Keratinocyte (primary cell): ENCODE measurements around the gene CALHM4. TPM values are rescaled to one million over a fixed set of nuclear protein-coding genes. Genes with fewer than 3 reads are reported as not detected.

Source experiments
- DNase-seq: peaks from one replicate; pipeline ENCODE4 v3.0.0-alpha.2; 2011; ENCODE audit warnings: low read depth, missing footprints, low spot score
- FAIRE-seq: peaks from 2 replicates; lab custom pipeline; 2011; peaks lifted over from hg19 to GRCh38; lab: Jason Lieb, UNC
- H2AFZ ChIP-seq: 2 replicates; pipeline ENCODE4 v1.6.0; 2012; ENCODE audit warnings: low read length, control low read depth, inconsistent platforms; ENCODE audit not compliant: control insufficient read depth
- H3K27ac ChIP-seq: 2 replicates; pipeline ENCODE4 v1.5.1; 2011; ENCODE audit warnings: low read length; ENCODE audit not compliant: control insufficient read depth, insufficient read depth
- H3K27me3 ChIP-seq: 3 replicates; pipeline ENCODE4 v1.6.0; 2011; ENCODE audit warnings: low read length; ENCODE audit not compliant: control insufficient read depth, insufficient read depth; ENCODE audit errors: extremely low read depth
- H3K36me3 ChIP-seq, 2 experiments: 2 replicates in 1 of 2; 3 replicates in 1 of 2; pipeline ENCODE4 v1.5.1; 2011; ENCODE audit warnings: low read length in 2 of 2, mild to moderate bottlenecking in 1 of 2; ENCODE audit not compliant: control insufficient read depth in 2 of 2, insufficient read depth in 2 of 2; ENCODE audit errors: extremely low read depth in 1 of 2
- H3K4me1 ChIP-seq: 3 replicates; pipeline ENCODE4 v1.5.1; 2011; ENCODE audit warnings: low read length; ENCODE audit not compliant: control insufficient read depth, insufficient read depth; ENCODE audit errors: extremely low read depth
- H3K4me2 ChIP-seq: 3 replicates; pipeline ENCODE4 v1.6.0; 2011; ENCODE audit warnings: low read depth, low read length; ENCODE audit not compliant: control insufficient read depth, insufficient read depth; ENCODE audit errors: extremely low read depth
- H3K4me3 ChIP-seq, 3 experiments: fragments of 200-600 bp in 1 of 3; sonication (generic) in 1 of 3; 2 replicates in 2 of 3; 3 replicates in 1 of 3; pipeline ENCODE4 v1.5.1; 2011 to 2016; ENCODE audit warnings: low read length in 3 of 3, mild to moderate bottlenecking in 3 of 3, control low read depth in 2 of 3, inconsistent platforms in 1 of 3, low read depth in 1 of 3, mixed read lengths in 1 of 3, mixed run types in 1 of 3, moderate library complexity in 1 of 3; ENCODE audit not compliant: control insufficient read depth in 2 of 3, insufficient read depth in 2 of 3; ENCODE audit errors: extremely low read depth in 1 of 3
- H3K79me2 ChIP-seq: 2 replicates; pipeline ENCODE4 v1.6.0; 2012; ENCODE audit warnings: low read length; ENCODE audit not compliant: control insufficient read depth, insufficient read depth
- H3K9ac ChIP-seq: 3 replicates; pipeline ENCODE4 v1.6.0; 2011; ENCODE audit warnings: low read length; ENCODE audit not compliant: control insufficient read depth, insufficient read depth; ENCODE audit errors: extremely low read depth
- H3K9me1 ChIP-seq: 3 replicates; pipeline ENCODE4 v1.6.0; 2011; ENCODE audit warnings: low read length; ENCODE audit not compliant: control insufficient read depth, insufficient read depth; ENCODE audit errors: extremely low read depth
- H3K9me3 ChIP-seq: 2 replicates; pipeline ENCODE4 v1.5.1; 2012; ENCODE audit warnings: low read depth, low read length; ENCODE audit not compliant: control insufficient read depth
- H4K20me1 ChIP-seq: 3 replicates; pipeline ENCODE4 v1.6.0; 2011; ENCODE audit warnings: low read length; ENCODE audit not compliant: control insufficient read depth, insufficient read depth; ENCODE audit errors: extremely low read depth
- EZH2 ChIP-seq: IDR thresholded peaks from one replicate; pipeline ENCODE4 v1.6.1; 2012; ENCODE audit warnings: inconsistent platforms, mild to moderate bottlenecking, low read length, moderate library complexity
- dilution Hi-C: fragments of 300-500 bp; cut with MboI; formaldehyde crosslinking; loops from one replicate; pipeline ENCODE4 v1.7.0; 2020; ENCODE audit warnings: low sequenced_read_pairs; ENCODE audit not compliant: extremely low pct_ligation_motif_present
- polyA plus RNA-seq, 5 experiments: library from polyadenylated mRNA; depleted of rRNA in 3 of 5; stranded (reverse) in 3 of 5; stranded (forward) in 1 of 5; unstranded in 1 of 5; fragments of >200 nt; gene quantifications; 1 replicate in 1 of 5; 2 replicates in 3 of 5; 3 replicates in 1 of 5; pipeline versions ENCODE4 v1.2.1 to v1.2.3, GENCODE V29; 2011 to 2012; ENCODE audit warnings: missing spikeins in 2 of 5, low read depth in 1 of 5, low replicate concordance in 1 of 5
- TF ChIP-seq, protein P1 (sequence below), 3 experiments: IDR thresholded peaks in 1 of 3; conservative IDR thresholded peaks in 1 of 3; optimal IDR thresholded peaks in 1 of 3; 2 replicates in 2 of 3; 3 replicates in 1 of 3; pipeline versions ENCODE3 to v1.5.1; 2011; ENCODE audit warnings: low read length in 3 of 3, mild to moderate bottlenecking in 3 of 3, moderate library complexity in 2 of 3, control low read depth in 1 of 3, inconsistent platforms in 1 of 3; ENCODE audit not compliant: insufficient read depth in 2 of 3; ENCODE audit errors: extremely low read depth in 1 of 3

The CALHM4 gene
- polyA plus RNA-seq, 1 donor (not counting 4 experiments of a cell fraction or from before 2014, with no cell fraction given) = 0.33 TPM

DNA sequence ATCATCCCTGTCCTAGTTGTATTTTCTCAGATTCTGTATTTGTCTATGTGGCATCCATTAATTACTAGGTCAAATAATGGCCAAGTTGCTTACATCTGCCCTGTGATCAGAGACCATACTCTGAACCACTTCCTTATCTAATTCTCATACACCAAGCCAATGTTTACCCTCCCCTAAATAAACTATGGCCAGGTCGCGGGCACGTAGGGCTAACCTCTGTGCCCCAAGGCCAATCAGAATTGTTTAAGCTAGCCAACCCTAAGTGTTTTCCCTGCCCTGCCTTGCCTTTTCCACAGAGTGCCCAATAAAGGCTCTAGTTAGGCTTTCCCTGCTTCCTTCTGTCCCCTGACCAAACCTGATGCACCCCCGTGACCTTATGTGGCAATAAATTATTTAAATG lies 2.8 kb upstream of the CALHM4 start:
- H3K9ac ChIP-seq = no peak overlapping the region
- peaks cover 7% of the 10 kb centered on the region for H3K4me1 ChIP-seq
- no peak overlapping the region for H2AFZ ChIP-seq
- dilution Hi-C loops = no loop called here
- H3K4me3 ChIP-seq = no peak overlapping the region
- H3K9me3 ChIP-seq = no peaks in the 10 kb centered on the region
- DNase-seq = no peak
- TF ChIP-seq EZH2 = no peak
- TF ChIP-seq, protein P1, sequence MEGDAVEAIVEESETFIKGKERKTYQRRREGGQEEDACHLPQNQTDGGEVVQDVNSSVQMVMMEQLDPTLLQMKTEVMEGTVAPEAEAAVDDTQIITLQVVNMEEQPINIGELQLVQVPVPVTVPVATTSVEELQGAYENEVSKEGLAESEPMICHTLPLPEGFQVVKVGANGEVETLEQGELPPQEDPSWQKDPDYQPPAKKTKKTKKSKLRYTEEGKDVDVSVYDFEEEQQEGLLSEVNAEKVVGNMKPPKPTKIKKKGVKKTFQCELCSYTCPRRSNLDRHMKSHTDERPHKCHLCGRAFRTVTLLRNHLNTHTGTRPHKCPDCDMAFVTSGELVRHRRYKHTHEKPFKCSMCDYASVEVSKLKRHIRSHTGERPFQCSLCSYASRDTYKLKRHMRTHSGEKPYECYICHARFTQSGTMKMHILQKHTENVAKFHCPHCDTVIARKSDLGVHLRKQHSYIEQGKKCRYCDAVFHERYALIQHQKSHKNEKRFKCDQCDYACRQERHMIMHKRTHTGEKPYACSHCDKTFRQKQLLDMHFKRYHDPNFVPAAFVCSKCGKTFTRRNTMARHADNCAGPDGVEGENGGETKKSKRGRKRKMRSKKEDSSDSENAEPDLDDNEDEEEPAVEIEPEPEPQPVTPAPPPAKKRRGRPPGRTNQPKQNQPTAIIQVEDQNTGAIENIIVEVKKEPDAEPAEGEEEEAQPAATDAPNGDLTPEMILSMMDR (optimal IDR thresholded peaks at IDR 0.05 in 1 of 3, IDR thresholded peaks at IDR 0.05 in 1 of 3, conservative IDR thresholded peaks at IDR 0.05 in 1 of 3; ENCODE audit: extremely low read depth in 1 of 3, insufficient read depth in 2 of 3, low read length in 3 of 3) = no peak
- no peak overlapping the region for H3K4me2 ChIP-seq
- no peak for FAIRE-seq
- H4K20me1 ChIP-seq = no peaks in the 10 kb centered on the region
- no peak overlapping the region for H3K27ac ChIP-seq
- no peaks in the 10 kb centered on the region for H3K9me1 ChIP-seq
- H3K27me3 ChIP-seq = no peaks in the 10 kb centered on the region
- H3K36me3 ChIP-seq = no peaks in the 10 kb centered on the region
- H3K79me2 ChIP-seq = no peaks in the 10 kb centered on the region

DNA sequence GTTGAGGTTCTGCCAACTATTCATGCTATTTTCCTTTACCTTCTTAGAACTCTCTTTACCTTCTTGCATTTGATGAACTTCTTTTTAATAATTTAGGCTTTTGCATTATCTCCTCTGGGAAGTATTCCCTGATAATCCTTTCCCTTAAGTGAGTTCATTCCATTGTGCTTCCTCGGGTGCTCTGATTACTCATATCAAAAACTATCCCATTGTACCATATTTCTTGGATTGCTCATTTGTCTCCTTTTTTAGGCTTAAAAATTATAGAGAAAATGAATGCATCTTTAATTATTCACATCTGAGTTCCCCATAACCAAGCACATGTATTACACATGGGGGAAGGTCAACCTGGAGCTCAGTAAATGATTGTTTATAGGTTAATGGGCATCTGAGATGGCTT lies 2.5 kb downstream of the CALHM4 start:
- no peaks in the 10 kb centered on the region for H3K79me2 ChIP-seq
- H3K9me3 ChIP-seq = no peaks in the 10 kb centered on the region
- TF ChIP-seq EZH2 = no peak
- TF ChIP-seq, protein P1 (optimal IDR thresholded peaks at IDR 0.05 in 1 of 3, IDR thresholded peaks at IDR 0.05 in 1 of 3, conservative IDR thresholded peaks at IDR 0.05 in 1 of 3; ENCODE audit: extremely low read depth in 1 of 3, insufficient read depth in 2 of 3, low read length in 3 of 3) = no peak
- H3K4me1 ChIP-seq = peaks cover 44% of the 10 kb centered on the region
- peak overlapping the region; percentile 61 for H3K4me2 ChIP-seq
- no peaks in the 10 kb centered on the region for H3K36me3 ChIP-seq
- H4K20me1 ChIP-seq = no peaks in the 10 kb centered on the region
- H2AFZ ChIP-seq = peak overlapping the region; percentile 25
- peak overlapping the region; percentile 44 for H3K27ac ChIP-seq
- dilution Hi-C loops = no loop called here
- peak; percentile 79 for FAIRE-seq
- no peak overlapping the region for H3K4me3 ChIP-seq
- H3K9me1 ChIP-seq = no peaks in the 10 kb centered on the region
- no peak for DNase-seq
- no peak overlapping the region for H3K9ac ChIP-seq
- no peaks in the 10 kb centered on the region for H3K27me3 ChIP-seq
